Fibroblast of peridontal ligament (primary cell): Measurements from ENCODE around the gene RNF175.

ENCODE experiments used
- DNase-seq: peaks from one replicate; pipeline ENCODE4 v3.0.0-alpha.2; 2010; ENCODE audit errors: extremely low read depth

The RNF175 gene

GRCh38 chr4:153785910-153786721 is 26.3 kb upstream of the RNF175 start:
- peak; percentile 40 for DNase-seq

- no peak for DNase-seq
Observed at GRCh38 chr4:153784166-153784699, 24.4 kb upstream of the RNF175 start.

- DNase-seq: peak; percentile 40
Observed at GRCh38 chr4:153782581-153782980, 22.8 kb upstream of the RNF175 start.

- DNase-seq: peak; percentile 94
Observed at GRCh38 chr4:153781717-153782416, 22.0 kb upstream of the RNF175 start.

GRCh38 chr4:153781280-153781679 is 21.5 kb upstream of the RNF175 start:
- no peak for DNase-seq

GRCh38 chr4:153780876-153781275 is 21.1 kb upstream of the RNF175 start:
- no peak for DNase-seq

GRCh38 chr4:153780221-153780620 is 20.4 kb upstream of the RNF175 start:
- DNase-seq: no peak

GRCh38 chr4:153778383-153778782 is 18.6 kb upstream of the RNF175 start:
- DNase-seq: no peak

- DNase-seq: no peak
Observed at GRCh38 chr4:153777421-153777820, 17.6 kb upstream of the RNF175 start.

GRCh38 chr4:153776601-153777000 is 16.8 kb upstream of the RNF175 start:
- DNase-seq: no peak

GRCh38 chr4:153773236-153773690 is 13.4 kb upstream of the RNF175 start:
- peak; percentile 30 for DNase-seq

- DNase-seq: peak; percentile 44
Observed at GRCh38 chr4:153771046-153771445, 11.2 kb upstream of the RNF175 start.

- DNase-seq: no peak
Observed at GRCh38 chr4:153766758-153767157, 6.9 kb upstream of the RNF175 start.

- DNase-seq: no peak
Observed at GRCh38 chr4:153765894-153766293, 6.1 kb upstream of the RNF175 start.

GRCh38 chr4:153764601-153765368 is 5.0 kb upstream of the RNF175 start:
- peak; percentile 14 for DNase-seq

GRCh38 chr4:153763404-153763803 is 3.6 kb upstream of the RNF175 start:
- DNase-seq: no peak

GRCh38 chr4:153758688-153759406 is 977 bp downstream of the RNF175 start:
- no peak for DNase-seq

GRCh38 chr4:153758136-153758535 is 1.7 kb downstream of the RNF175 start:
- DNase-seq: no peak

GRCh38 chr4:153757407-153757806 is 2.4 kb downstream of the RNF175 start:
- no peak for DNase-seq

GRCh38 chr4:153755186-153755585 is 4.6 kb downstream of the RNF175 start:
- no peak for DNase-seq

GRCh38 chr4:153750197-153750817 is 9.5 kb downstream of the RNF175 start:
- peak; percentile 83 for DNase-seq
